Activated CD4-positive, alpha-beta T cell treated with anti-CD3 and anti-CD28 coated beads, Interleukin-2, amount 50 U/mL, for 1 hour (primary cell): ENCODE data around the gene TRIO.

Source experiments
- DNase-seq: peaks from one replicate; pipeline ENCODE4 v3.0.0-alpha.2; 2020

TRIO gene

GRCh38 chr5:14337593-14337992, 194.5 kb downstream of the TRIO start:
- DNase-seq = no peak

GRCh38 chr5:14339468-14339867, 196.3 kb downstream of the TRIO start:
- DNase-seq = no peak

- DNase-seq = no peak
These were observed 198.6 kb downstream of the TRIO start for GRCh38 chr5:14341571-14342230.

- no peak for DNase-seq
These were observed 199.2 kb downstream of the TRIO start for GRCh38 chr5:14342306-14342705.

- no peak for DNase-seq
These were observed 200.2 kb downstream of the TRIO start for GRCh38 chr5:14343376-14343775.

- no peak for DNase-seq
These were observed 204.4 kb downstream of the TRIO start for GRCh38 chr5:14347522-14347921.

GRCh38 chr5:14348142-14348541, 205.0 kb downstream of the TRIO start:
- DNase-seq = no peak

- DNase-seq = no peak
These were observed 205.9 kb downstream of the TRIO start for GRCh38 chr5:14349029-14349428.

- no peak for DNase-seq
These were observed 208.0 kb downstream of the TRIO start for GRCh38 chr5:14351086-14351661.

GRCh38 chr5:14351845-14352712, 208.9 kb downstream of the TRIO start:
- DNase-seq = peak; percentile 56

- DNase-seq = no peak
These were observed 210.8 kb downstream of the TRIO start for GRCh38 chr5:14353726-14354474.

GRCh38 chr5:14355391-14355790, 212.2 kb downstream of the TRIO start:
- DNase-seq = no peak

GRCh38 chr5:14356305-14356704, 213.2 kb downstream of the TRIO start:
- no peak for DNase-seq

- DNase-seq = no peak
These were observed 214.3 kb downstream of the TRIO start for GRCh38 chr5:14357441-14357840.

- no peak for DNase-seq
These were observed 214.7 kb downstream of the TRIO start for GRCh38 chr5:14357851-14358250.

GRCh38 chr5:14358536-14358935, 215.4 kb downstream of the TRIO start:
- DNase-seq = no peak

GRCh38 chr5:14359069-14360043, 216.2 kb downstream of the TRIO start:
- DNase-seq = no peak

GRCh38 chr5:14362491-14362890, 219.3 kb downstream of the TRIO start:
- no peak for DNase-seq

GRCh38 chr5:14364096-14364495, 221.0 kb downstream of the TRIO start:
- no peak for DNase-seq

- peak; percentile 3 for DNase-seq
These were observed 221.7 kb downstream of the TRIO start for GRCh38 chr5:14364576-14365472.
